NCI-H345 (cell line): ENCODE data around the gene DEAF1.

ENCODE experiments used
- DNase-seq: peaks from one replicate; lab custom pipeline; 2025; lab: John Stamatoyannopoulos, UW

Gene DEAF1

DNA sequence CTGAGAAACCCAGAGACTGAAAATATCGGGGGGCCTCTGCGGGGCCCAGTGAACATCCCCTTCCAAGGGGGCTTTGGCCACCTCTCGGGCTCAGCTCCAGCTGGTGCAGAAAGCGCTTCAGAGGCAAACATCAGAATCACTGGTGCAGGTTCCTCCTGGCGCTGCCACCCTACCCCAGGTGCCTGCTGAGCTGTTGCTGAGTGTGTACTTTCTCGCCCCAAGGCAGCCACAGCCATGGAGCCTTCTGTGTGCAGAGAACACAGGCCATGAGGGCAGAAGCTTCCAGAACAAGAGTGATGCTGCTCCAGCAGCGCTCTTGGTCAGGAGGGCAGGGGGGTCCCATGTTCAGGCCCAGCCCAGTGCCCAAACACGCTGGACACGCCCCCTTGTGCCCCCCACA, 51.7 kb downstream of the DEAF1 start:
- DNase-seq: no peak

DNA sequence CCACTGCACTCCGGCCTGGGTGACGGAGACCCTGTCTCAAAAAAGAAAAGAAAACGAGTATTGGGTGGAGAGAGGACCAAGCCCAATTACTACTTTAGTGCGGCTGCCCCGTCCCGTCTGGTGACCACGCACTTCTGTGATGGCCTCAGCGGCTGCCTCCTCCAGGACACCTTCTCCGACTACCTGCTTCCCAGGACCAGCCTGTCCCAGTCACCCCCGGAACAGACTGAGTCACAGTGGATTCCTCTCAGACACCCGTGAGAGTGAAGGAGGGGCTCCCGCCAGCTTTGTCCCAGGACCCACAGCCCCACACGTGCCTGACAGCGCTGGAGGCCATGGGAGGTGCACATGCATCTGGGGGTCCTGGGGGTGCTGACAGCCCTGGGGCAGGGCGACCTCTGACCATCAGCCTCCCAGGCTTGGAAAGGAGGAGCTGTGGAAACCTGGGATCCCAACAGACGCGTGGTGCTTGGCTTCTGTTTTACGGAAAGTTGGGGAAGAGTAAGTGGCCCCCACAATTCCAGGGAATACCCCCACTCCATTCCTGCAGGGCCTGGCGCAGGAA, 53.1 kb downstream of the DEAF1 start:
- DNase-seq: no peak

DNA sequence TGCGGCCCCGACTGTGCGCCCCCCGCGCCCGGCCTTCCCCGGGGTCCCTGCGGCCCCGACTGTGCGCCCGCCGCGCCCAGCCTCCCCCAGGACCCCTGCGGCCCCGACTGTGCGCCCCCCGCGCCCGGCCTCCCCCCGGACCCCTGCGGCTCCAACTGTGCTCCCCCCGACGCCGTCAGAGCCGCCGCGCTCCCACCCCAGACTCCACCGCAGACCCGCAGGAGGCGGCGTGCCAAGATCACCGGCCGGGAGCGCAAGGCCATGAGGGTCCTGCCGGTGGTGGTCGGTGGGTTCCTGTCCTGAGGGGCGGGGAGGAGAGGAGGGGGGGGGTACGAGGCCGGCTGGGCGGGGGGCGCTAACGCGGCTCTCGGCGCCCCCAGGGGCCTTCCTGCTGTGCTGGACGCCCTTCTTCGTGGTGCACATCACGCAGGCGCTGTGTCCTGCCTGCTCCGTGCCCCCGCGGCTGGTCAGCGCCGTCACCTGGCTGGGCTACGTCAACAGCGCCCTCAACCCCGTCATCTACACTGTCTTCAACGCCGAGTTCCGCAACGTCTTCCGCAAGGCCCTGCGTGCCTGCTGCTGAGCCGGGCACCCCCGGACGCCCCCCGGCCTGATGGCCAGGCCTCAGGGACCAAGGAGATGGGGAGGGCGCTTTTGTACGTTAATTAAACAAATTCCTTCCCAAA, 54.9 kb downstream of the DEAF1 start:
- DNase-seq: no peak

DNA sequence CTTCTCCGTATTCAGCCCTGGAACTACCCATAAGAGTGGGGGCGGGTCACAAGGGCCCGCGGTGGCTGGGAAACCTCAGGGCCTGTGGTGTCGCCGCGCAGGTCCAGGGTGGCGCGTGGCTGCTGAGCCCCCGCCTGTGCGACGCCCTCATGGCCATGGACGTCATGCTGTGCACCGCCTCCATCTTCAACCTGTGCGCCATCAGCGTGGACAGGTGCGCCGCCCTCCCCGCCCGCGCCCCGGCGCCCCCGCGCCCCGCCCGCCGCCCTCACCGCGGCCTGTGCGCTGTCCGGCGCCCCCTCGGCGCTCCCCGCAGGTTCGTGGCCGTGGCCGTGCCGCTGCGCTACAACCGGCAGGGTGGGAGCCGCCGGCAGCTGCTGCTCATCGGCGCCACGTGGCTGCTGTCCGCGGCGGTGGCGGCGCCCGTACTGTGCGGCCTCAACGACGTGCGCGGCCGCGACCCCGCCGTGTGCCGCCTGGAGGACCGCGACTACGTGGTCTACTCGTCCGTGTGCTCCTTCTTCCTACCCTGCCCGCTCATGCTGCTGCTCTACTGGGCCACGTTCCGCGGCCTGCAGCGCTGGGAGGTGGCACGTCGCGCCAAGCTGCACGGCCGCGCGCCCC, 55.6 kb downstream of the DEAF1 start:
- no peak for DNase-seq

DNA sequence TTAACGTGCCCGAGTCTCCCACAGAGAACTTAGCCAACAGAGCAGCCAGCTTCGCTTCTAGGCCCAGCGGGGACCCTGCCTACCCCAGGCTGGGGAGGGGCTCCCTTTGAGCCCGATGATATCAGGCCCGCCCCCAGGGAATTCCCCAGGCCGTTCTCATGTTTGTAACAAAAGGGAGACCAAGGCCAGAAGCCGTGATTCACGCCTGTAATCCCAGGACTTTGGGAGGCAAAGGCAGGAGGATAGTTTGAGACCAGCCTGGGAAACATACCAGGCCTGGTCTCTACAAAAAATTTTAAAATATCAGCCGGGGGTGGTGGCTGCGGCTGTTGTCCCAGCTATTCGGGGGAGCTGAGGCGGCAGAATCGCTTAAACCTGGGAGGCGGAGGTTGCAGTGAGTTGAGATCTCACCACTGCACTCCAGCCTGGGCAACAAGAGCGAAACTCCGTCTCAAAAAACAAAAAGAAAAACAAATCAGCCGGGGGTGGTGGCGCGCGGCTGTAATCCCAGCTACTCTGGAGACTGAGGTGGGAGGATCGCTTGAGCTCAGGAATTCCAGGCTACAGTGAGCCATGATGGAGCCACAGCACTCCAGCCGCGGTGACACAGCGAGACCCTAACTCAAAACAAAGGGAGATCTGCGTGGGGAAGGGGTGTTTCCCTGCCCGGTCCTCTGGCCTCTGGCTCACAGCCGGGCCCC, 56.2 kb downstream of the DEAF1 start:
- DNase-seq: no peak

DNA sequence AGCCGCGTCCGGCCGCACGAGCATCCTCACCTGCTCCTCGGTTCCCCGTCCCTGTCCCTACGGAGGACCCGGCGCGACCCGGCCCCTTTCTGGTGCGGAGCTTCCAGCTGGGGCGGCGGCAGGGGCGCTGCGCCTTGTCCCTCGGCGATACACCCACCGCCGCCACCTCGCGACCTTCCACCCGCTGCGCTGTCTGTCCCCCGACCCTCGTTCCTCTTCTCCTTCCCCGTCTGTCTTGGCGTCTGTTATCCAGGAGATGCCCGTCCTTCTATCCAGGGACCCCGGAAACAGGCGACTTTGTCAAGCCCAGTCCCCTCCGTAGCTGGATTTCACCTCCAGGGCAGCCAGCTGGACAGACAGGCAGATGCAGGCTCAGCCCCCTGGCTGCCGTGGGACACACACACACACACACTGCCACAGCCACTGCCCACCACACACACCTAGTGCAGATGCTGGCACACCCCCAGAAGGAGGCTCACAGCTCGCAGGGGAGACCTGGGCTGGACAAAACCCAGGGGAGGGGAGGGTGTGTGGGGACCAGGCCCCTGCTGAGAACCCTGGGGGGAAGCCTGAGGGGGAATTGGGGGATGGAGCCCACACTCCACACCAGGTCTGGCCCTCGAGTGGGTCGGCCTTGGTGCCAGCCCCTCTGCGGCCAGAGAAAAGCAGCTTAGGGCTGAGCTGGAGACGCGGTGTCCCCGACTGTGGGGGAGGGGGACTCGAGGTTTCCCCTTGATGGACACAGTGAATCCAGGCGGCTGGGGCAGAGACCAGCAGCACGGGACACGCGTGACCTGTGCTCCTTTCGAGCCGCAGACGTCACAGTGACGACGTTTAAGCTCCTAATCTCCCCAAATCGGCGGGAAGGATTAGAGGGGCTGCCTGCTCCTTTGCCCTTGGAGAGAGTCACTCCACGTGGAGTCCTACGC, 57.2 kb downstream of the DEAF1 start:
- DNase-seq: no peak

DNA sequence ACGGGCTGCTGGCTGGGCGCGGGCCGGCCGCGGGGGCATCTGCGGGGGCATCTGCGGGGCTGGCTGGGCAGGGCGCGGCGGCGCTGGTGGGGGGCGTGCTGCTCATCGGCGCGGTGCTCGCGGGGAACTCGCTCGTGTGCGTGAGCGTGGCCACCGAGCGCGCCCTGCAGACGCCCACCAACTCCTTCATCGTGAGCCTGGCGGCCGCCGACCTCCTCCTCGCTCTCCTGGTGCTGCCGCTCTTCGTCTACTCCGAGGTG, 57.8 kb downstream of the DEAF1 start:
- DNase-seq: no peak

DNA sequence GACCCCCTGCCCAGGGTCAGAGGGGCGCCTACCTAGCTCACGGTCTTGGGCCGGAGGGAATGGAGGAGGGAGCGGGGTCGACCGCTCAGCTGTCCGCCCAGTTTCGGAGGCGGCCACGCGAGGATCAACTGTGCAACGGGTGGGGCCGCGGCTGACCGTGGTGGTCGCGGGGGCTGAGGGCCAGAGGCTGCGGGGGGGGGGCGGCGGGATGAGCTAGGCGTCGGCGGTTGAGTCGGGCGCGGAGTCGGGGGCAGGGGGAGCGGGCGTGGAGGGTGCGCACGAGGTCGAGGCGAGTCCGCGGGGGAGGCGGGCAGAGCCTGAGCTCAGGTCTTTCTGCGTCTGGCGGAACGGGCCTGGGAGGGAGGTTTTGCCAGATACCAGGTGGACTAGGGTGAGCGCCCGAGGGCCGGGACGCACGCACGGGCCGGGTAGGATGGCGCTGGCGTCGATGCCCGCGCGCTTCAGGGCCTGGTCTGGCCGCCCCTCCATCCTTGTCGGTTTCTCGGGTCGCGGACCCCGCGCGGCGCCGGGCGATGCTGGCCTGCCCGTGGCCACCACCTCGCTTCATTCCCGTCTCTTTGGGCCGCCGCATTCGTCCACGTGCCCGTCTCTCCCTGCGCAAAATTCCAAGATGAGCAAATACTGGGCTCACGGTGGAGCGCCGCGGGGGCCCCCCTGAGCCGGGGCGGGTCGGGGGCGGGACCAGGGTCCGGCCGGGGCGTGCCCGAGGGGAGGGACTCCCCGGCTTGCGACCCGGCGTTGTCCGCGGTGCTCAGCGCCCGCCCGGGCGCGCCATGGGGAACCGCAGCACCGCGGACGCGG, 58.3 kb downstream of the DEAF1 start, which contains the start of gene DRD4:
Gene DRD4 (plus strand): TSS at position 759 of the 822 bp plus-strand sequence. CDS start 36 bp downstream, at position 795.
- no peak for DNase-seq

DNA sequence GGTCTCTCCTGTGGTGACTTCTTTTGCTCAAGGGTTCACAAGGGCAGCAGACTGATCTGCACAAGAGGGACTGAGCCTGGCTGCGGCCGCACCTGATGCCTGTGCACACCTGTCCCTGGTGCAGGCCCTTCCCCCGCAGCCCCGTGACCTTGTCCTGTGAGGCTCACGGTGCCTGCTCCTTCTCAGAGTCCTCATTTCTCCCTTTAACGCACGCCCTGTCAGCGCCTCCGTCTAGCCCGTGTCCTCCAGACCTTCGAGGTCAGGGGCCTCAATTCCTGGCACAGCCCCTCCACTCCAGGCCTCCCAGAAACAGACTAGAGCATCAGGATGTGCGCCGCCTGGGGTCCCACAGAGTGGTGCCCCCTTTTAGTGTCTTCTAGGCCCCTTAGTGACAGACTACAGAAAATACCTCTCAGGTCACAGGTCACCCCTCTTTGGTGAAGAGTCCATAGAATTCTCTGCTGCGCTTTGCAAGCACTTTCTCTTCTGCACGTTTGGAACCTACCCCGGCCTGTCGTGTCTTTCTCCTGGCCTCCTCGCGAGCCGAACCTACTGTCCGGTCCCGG, 59.0 kb downstream of the DEAF1 start:
- DNase-seq: no peak

DNA sequence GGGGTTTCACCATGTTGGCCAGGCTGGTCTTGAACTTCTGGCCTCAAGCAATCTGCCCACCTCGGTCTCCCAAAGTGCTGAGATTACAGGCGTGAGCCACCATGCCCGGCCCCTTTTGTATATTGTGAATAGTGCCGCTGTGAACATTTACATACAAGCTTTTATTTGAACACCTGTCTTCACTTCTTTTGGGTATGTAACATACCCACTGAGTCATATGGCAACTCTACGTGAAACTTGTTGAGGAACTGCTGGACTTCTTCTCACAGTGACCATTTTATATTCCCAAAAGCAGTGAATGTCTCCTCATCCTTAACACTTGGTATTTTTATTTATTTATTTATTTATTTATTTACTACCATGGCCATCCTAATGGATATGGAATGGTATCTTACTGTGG, 64.2 kb downstream of the DEAF1 start:
- no peak for DNase-seq

DNA sequence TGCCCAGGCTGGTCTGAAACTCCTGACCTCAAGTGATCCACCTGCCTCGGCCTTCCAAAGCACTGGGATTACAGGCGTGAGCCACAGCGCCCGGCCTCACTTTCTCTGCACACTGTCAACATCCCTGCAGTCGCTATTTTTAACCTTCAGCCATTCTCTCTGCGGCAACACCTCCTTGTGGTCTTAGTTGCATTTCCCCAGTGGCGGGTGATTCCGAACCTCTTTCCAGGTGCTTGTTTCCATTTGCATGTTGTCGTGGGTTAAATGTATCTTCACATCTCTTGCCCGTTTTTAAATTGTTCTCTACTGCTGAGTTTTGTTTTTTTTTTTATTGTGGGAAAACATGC, 65.8 kb downstream of the DEAF1 start:
- no peak for DNase-seq

DNA sequence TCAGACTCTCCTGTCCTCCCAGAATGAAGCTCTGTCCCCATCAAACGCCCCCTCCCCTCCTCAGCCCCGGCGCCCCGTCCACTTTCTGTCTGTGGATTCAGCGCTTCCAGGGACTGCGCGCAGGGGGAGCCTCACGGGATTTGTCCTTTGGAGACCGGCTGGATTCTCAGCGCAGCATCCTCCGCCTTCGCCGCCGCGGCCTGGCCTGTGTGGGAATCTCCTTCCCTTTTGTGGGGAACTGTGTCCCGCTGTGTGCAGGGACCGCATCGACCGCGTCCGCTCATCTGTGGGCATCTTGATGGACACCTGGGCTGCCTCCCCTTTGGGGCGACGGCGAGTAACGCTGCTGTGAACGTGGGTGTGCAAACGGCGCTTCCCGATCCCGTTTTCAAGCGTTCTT, 67.0 kb downstream of the DEAF1 start:
- no peak for DNase-seq

DNA sequence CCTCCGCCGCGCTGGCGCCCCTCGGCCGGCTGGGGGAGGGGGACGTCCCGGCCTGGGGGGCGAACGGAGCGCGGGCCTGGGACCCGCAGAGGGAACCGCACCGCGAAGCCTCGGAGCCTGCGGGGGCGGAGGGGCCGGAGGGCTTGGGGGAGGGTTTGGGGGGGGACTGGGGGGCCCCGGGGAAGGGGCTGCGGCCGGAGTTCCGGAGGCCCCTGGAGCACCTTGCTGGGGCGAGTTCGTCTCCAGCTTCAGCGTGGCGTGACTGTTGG, 67.8 kb downstream of the DEAF1 start:
- DNase-seq: no peak

DNA sequence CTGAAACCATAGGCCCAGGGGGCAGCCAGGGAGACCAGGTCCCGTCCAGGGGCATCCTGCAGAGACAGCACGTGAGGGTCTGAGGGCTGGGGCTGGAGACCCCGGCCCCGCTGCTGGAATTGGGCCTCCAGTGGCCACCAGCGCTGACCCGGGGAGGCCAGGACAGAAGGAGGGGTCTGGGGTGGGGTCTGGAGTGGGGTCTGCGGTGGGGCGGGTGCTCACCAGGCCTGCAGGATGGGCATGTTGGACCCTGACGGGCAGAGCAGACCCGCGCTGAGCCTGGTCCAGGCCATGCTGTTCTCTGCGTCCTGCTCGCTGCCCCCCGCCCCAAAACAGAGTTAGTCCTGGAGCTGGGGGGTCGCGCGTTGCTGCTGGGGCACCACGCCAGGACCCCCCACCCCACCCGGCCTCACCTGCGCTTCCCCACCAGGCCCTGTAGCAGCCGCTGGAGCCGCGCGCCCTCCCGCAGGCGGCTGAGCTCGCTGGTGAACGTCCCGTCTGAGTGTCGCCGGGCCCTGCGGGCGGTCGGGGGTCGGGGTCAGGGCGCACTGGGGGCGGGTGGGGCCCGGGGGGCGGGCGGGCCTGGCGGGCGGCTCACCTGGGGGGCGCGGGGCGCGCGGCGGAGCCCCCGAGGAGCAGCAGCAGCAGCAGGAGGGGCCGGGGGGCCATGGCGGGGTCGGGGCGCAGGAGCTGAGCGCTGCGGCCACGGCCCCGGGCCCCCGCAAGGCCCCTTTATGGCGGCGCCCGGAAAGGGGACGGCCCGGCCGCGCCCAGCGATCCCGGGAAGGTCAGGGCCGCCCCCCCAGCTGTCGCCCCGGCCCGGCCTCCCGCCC, 68.3 kb downstream of the DEAF1 start, which contains the start of gene SCT:
Gene SCT (minus strand): TSS at position 707 of the 833 bp plus-strand sequence. CDS start 38 bp downstream, at position 669.
- DNase-seq: no peak

DNA sequence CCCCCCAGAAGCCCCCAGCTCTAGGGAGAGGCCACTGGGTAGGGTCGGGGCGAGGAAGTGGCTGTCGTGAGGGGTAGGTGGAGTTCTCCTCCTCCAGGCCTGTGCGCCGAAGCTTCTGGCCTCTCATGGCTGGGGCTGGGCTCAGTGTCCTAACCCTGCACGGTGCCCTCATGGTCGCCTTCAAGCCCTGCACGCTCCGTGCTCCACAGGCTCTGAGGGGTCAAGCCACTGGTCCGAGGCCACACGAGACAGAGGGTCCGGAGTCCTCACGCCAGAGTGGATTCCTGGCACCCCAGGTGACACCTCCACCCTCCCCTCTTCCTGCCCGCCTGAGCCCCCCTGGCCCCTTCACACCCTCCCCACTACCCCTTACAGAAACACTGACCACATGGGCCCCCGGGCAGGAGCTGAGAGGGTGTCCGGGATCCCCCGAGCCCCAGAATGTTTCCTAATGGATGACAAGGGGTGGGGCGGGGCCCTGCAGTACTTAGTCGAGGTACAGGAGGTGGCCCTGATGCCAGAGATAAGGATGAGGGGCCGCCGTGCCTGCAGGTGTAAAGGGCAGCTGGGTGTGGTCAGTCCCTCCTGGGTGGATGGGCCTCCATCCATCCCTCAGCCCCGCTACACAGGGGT, 69.3 kb downstream of the DEAF1 start:
- DNase-seq: no peak

DNA sequence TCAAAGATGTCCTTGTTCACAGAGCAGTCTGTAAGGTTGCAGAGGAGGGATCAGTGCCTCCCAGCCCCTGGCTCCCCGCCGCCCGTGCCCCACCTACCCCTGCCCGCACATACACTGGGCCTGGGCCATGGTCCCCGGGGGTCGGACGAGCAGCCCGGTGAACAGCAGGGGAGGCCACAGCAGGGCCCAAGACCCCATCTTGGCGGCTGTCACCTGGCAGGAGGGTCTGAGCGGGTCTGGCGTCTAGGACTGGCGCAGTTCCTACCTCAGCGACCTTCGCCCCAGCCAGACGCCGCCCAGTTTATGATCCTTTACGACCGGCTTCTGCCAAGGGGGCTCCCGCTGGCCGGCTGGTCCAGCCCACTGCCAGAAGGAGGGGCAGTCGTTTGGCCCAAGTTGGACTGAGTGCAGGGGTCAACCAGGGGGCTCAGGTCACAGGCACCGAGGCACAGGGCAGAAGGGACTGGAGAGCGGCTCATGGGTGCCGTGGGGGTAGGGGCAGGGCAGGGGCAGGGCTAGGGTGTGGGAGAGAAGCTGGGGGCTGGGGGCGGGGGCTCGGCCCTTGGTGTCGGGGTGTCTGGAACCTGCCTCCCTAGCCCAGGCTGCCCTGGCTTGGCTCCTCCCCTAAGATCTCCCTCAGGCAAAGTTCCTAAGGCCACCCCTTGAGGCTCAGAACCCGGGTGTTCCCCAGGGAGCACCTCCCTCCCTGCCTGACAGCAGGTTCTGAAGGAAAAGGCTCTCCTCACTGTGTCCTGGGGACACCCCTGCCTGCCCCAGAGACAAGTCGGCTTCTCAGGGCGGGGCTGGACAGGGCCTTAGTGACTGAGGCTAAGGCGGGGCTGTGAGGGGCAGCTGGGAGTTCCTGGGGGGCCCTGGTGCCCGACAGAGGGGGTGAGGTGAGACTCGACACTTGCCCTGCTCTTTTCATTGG, 70.1 kb downstream of the DEAF1 start, which contains the start of gene CDHR5:
Gene CDHR5 (minus strand): TSS at position 251 of the 931 bp plus-strand sequence. CDS start 53 bp downstream, at position 198.
- DNase-seq: no peak

DNA sequence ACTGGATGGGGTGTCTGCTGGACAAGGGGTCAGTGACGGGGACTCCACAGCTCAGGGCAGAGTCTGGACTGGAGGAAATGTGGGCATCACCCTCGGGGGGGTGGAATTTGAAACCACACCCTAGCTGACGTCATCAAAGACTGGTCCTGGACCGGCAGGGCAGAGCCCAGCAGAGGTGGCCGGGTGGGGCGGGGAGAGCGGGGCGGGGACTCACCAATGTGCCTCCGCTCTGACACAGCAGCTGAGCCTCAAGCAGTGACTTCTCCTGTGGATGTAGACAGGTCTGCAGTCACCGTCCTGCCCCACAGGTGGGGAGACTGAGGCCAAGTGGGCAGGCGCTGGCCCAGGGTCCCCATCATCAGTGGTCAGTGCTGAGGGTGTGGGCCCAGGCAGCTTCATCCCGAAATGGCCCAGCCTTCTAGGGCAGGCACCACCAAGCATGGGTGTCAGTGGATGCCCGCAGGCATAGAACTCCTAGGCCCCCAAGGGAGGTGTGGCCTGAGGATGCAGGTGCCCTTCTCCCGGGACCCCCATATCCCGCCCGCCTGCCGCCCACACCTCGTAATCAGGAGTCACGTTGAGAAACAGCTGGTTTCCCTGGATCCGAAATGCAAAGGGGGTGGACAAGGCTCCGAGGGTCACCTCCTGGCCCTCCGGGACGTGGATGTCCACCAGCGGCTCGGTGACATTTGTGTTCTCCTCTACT, 70.9 kb downstream of the DEAF1 start:
- DNase-seq: no peak

DNA sequence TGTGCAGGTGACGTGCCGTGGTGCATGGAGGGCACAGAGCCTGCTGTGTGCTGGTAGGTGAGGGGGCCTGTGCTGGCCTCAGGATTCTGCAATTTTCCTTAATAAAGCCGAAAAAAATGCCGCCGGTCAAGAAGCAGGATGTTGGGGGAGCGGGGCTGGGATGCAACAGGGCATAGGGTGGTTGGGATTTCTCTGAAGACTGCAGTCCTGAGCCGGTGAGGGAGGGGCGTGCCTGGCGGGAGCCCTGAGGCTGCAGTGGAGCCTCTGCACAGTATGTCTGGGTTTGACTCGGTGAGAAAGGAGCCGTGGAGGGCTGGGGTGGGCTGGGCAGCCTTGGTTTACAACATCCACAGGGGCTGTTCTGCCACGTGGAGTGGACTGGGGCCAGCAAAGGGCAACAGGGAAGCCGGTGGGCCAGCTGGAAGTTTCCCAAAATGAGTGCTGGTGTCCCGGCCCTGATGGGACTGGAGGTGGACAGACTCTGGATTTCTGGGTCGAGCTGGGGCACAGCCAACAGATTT, 71.6 kb downstream of the DEAF1 start:
- DNase-seq: no peak
